ENCODE measurements around the gene AGXT2. TPM values are rescaled to one million over a fixed set of nuclear protein-coding genes. Genes with fewer than 3 reads are reported as not detected.

AGXT2 gene, protein sequence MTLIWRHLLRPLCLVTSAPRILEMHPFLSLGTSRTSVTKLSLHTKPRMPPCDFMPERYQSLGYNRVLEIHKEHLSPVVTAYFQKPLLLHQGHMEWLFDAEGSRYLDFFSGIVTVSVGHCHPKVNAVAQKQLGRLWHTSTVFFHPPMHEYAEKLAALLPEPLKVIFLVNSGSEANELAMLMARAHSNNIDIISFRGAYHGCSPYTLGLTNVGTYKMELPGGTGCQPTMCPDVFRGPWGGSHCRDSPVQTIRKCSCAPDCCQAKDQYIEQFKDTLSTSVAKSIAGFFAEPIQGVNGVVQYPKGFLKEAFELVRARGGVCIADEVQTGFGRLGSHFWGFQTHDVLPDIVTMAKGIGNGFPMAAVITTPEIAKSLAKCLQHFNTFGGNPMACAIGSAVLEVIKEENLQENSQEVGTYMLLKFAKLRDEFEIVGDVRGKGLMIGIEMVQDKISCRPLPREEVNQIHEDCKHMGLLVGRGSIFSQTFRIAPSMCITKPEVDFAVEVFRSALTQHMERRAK
- total RNA-seq: not detected

DNA sequence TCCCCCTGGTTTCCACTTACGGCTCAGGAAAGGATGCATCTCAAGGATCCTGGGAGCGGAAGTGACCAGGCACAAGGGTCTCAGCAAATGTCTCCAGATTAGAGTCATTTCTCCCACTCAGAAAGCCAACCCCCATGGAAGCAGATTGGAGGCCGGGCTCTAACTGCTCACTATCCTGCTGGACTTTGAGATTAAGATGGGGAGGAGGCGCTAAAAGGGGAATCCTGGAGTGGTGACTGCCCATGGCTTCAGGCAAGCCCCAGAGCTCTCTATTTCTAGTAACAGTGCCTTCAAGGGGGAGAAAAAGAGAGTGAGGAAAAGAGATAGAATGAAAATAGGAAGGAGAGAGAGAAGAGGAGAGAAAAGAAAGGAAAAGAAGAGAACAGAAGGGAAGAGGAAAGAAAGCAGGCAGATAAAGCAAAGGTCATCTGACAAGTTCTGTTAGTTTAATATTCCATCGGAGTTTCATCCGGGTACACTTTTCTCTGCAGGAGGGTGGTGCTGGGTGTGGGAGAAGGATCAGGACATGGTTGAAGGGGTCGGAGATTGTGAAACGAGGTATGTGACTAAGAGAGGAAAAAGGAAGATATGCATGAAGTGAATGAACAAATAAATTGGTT lies at the start of gene AGXT2:
TSS of gene AGXT2 (minus strand) at position 165 of the 620 bp plus-strand sequence. CDS start at position 108, 57 bp downstream.

Other genes starting within 250 kb of the AGXT2 start
- gene TTC23L, start 208.8 kb downstream of the AGXT2 start, total RNA-seq: 1 to 10 TPM in 1 of 2 donors, under 1 TPM in 1; under 0.01 to 1.4 TPM
- gene RAD1, start 132.4 kb downstream of the AGXT2 start, total RNA-seq: 10 to 100 TPM; 21.0 to 35.0 TPM
- 10 to 100 TPM; 26.8 to 76.6 TPM for gene BRIX1, start 132.2 kb downstream of the AGXT2 start, total RNA-seq
- gene DNAJC21, start 118.4 kb downstream of the AGXT2 start, total RNA-seq: 10 to 100 TPM; 12.7 to 16.7 TPM
- under 1 TPM; under 0.01 to 0.34 TPM for gene PRLR, start 182.5 kb upstream of the AGXT2 start, total RNA-seq